Loucy (cell line): ENCODE measurements around the gene ST3GAL2.

Source experiments
- H2AFZ ChIP-seq: fragments of 200-600 bp; sonication (generic); 2 replicates; pipeline ENCODE4 v1.6.0; 2016; ENCODE audit warnings: antibody characterized with exemption, mild to moderate bottlenecking, low read length, moderate library complexity
- H3F3A ChIP-seq: fragments of 200-600 bp; 2 replicates; pipeline ENCODE4 v1.6.0; 2016; ENCODE audit warnings: antibody characterized with exemption, low read depth, mild to moderate bottlenecking
- H3K27me3 ChIP-seq: fragments of 200-600 bp; sonication (generic); 2 replicates; pipeline ENCODE4 v1.6.1; 2014; ENCODE audit warnings: low read length, mild to moderate bottlenecking; ENCODE audit not compliant: insufficient read depth, poor library complexity, severe bottlenecking
- H3K36me3 ChIP-seq: fragments of 200-600 bp; sonication (generic); 2 replicates; pipeline ENCODE4 v1.6.1; 2016; ENCODE audit warnings: low read length; ENCODE audit not compliant: insufficient read depth
- H3K4me1 ChIP-seq: fragments of 200-600 bp; sonication (generic); 2 replicates; pipeline ENCODE4 v1.5.1; 2014; ENCODE audit warnings: low read length, mild to moderate bottlenecking; ENCODE audit not compliant: insufficient read depth, poor library complexity, severe bottlenecking
- H3K4me2 ChIP-seq: fragments of 200-600 bp; sonication (generic); 2 replicates; pipeline ENCODE4 v1.6.0; 2014; ENCODE audit warnings: antibody characterized with exemption, low read length, low read depth, mild to moderate bottlenecking; ENCODE audit not compliant: poor library complexity, severe bottlenecking
- H3K4me3 ChIP-seq: fragments of 200-600 bp; sonication (generic); 2 replicates; pipeline ENCODE4 v1.5.1; 2014; ENCODE audit warnings: low read length, mild to moderate bottlenecking, mixed read lengths; ENCODE audit not compliant: poor library complexity, severe bottlenecking
- H3K79me2 ChIP-seq: fragments of 200-600 bp; sonication (generic); 2 replicates; pipeline ENCODE4 v1.6.1; 2014; ENCODE audit warnings: low read length; ENCODE audit not compliant: insufficient read depth
- H3K9ac ChIP-seq: fragments of 200-600 bp; sonication (generic); 2 replicates; pipeline ENCODE4 v1.6.0; 2014; ENCODE audit warnings: mild to moderate bottlenecking, low read depth, low read length, moderate library complexity; ENCODE audit not compliant: poor library complexity, severe bottlenecking
- H3K9me2 ChIP-seq: fragments of 200-600 bp; sonication (generic); replicated peaks from 2 replicates; pipeline ENCODE4 v1.6.1; 2016; ENCODE audit warnings: low read depth, low read length, mixed read lengths
- H3K9me3 ChIP-seq: fragments of 200-600 bp; sonication (generic); 2 replicates; pipeline ENCODE4 v1.6.1; 2014; ENCODE audit warnings: mild to moderate bottlenecking, antibody characterized with exemption, low read length, low read depth; ENCODE audit not compliant: insufficient read depth
- H4K20me1 ChIP-seq: fragments of 200-600 bp; sonication (generic); 2 replicates; pipeline ENCODE4 v1.6.0; 2014; ENCODE audit warnings: antibody characterized with exemption, low read length, mild to moderate bottlenecking; ENCODE audit not compliant: insufficient read depth, poor library complexity, severe bottlenecking
- EZH2phosphoT487 ChIP-seq: fragments of 200-600 bp; IDR thresholded peaks from 2 replicates; pipeline ENCODE4 v1.6.1; 2018; ENCODE audit warnings: antibody characterized with exemption, mild to moderate bottlenecking, moderate library complexity, borderline replicate concordance
- TF ChIP-seq, protein P1 (sequence below): fragments of 200-600 bp; sonication (generic); conservative IDR thresholded peaks from 2 replicates; pipeline ENCODE4 v1.5.1; 2014; ENCODE audit warnings: mild to moderate bottlenecking, antibody characterized with exemption, low read length

Gene ST3GAL2

DNA sequence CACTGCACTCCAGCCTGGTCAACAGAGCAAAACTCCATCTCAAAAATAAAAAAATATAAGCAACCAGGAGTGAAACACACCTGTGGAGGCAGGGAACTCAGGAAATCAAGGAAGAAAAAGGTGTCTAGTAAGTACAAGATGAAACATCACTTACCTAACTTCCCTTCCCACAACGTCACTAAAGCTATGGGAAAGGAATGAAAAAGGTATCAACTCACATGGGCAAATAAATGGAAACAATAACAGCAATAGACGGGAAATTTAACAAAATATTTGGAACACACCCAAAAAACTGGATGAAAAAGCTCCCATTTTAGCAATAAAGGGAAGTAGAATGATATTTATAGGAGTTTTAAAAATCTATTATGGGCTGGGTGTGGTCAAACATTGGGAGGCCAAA, 61.1 kb downstream of the ST3GAL2 start:
- Histone ChIP-seq H4K20me1 (peaks cover 9% of the 10 kb centered on the region), H3K27me3 (no peaks in the 10 kb centered on the region)

DNA sequence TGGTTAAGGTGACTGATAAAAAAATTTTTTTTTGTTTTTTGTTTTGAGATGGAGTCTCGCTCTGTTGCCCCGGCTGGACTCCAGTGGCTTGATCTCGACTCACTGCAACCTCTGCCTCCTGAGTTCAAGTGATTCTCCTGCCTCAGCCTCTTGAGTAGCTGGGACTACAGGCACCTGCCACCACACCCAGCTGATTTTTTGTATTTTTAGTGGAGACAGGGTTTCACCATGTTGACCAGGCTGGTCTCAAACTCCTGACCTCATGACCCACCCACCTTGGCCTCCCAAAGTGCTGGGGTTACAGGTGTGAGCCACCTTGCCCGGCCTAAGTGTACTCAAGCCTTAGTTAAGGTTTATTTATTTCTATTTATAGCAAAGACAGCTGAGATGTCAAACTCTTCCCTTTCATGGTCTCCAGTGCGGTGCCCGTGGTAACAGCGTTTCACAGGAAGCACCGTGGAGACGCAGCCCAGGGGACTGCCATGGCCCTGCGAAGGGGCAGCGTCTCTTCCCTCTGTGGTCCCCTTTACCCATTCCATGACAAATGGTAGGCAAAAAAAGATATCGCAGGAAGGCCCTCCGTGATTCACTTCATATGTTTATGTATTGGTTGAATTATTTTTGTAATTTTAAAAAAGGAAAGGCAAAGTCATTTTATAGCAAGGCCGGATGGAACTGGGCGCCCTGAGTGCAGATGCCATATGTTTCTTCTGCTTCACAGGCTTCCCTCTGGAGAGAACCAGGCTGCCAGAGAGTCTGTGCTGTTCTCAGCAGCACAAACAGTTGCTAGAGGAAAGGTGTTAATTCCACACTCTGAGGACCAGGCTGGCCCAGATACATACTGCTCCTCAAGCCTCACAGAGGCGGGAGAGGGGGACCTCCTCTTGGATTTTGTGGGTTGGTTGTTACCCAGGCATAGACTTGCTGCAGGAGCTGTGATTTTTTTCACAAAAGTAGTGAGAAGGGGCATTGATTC, 63.0 kb downstream of the ST3GAL2 start:
- Histone ChIP-seq H3K4me2 (no peak overlapping the region), H3K79me2 (peaks cover 14% of the 10 kb centered on the region; the same call in 1 of the 2 replicates), H2AFZ (no peak overlapping the region), H3F3A (peaks cover 7% of the 10 kb centered on the region), H3K36me3 (peaks cover 24% of the 10 kb centered on the region; the same call in 1 of the 2 replicates), H3K9ac (no peak overlapping the region), H3K9me2 (no peaks in the 10 kb centered on the region), H3K9me3 (no peaks in the 10 kb centered on the region), H3K27me3 (no peaks in the 10 kb centered on the region), H3K4me1 (peaks cover 15% of the 10 kb centered on the region), H4K20me1 (peaks cover 9% of the 10 kb centered on the region), H3K4me3 (no peak overlapping the region)
- TF ChIP-seq, protein P1, sequence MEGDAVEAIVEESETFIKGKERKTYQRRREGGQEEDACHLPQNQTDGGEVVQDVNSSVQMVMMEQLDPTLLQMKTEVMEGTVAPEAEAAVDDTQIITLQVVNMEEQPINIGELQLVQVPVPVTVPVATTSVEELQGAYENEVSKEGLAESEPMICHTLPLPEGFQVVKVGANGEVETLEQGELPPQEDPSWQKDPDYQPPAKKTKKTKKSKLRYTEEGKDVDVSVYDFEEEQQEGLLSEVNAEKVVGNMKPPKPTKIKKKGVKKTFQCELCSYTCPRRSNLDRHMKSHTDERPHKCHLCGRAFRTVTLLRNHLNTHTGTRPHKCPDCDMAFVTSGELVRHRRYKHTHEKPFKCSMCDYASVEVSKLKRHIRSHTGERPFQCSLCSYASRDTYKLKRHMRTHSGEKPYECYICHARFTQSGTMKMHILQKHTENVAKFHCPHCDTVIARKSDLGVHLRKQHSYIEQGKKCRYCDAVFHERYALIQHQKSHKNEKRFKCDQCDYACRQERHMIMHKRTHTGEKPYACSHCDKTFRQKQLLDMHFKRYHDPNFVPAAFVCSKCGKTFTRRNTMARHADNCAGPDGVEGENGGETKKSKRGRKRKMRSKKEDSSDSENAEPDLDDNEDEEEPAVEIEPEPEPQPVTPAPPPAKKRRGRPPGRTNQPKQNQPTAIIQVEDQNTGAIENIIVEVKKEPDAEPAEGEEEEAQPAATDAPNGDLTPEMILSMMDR = no peak
- no peak for TF ChIP-seq EZH2phosphoT487

More for the DNA sequence above, 61.1 kb downstream of the ST3GAL2 start:
- Histone ChIP-seq H3K9ac (no peak overlapping the region), H3K79me2 (peaks cover 14% of the 10 kb centered on the region; the same call in 1 of the 2 replicates), H3K9me3 (no peaks in the 10 kb centered on the region), H3F3A (peaks cover 9% of the 10 kb centered on the region), H3K4me3 (no peak overlapping the region), H3K36me3 (peaks cover 11% of the 10 kb centered on the region; the same call in 1 of the 2 replicates), H2AFZ (no peak overlapping the region), H3K4me2 (no peak overlapping the region), H3K4me1 (peaks cover 22% of the 10 kb centered on the region), H3K9me2 (no peaks in the 10 kb centered on the region)
- no peak for TF ChIP-seq EZH2phosphoT487
- TF ChIP-seq, protein P1 = no peak

DNA sequence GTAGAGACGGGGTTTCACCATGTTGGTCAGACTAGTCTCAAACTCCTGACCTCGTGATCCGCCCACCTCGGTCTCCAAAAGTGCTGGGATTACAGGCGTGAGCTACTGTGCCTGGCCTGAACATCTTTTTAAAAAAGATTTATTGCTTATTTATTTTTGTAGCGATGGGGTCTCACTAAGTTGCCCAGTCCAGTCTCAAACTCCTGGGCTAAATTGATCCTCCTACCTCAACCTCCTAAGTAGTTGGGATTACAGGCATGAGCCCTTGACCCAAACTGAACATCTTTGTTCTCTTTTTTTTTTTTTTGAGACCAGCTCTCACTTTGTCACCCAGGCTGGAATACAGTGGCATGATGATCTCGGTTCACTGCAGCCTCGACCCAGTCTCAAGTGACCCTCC, 64.7 kb downstream of the ST3GAL2 start:
- Histone ChIP-seq H3K9me2 (no peaks in the 10 kb centered on the region), H3K9ac (no peak overlapping the region), H3K27me3 (no peaks in the 10 kb centered on the region), H3K4me1 (peaks cover 3% of the 10 kb centered on the region), H3K79me2 (peaks cover 4% of the 10 kb centered on the region; the same call in 1 of the 2 replicates), H3F3A (no peaks in the 10 kb centered on the region), H3K4me3 (no peak overlapping the region), H3K36me3 (peaks cover 38% of the 10 kb centered on the region; the same call in 1 of the 2 replicates), H4K20me1 (no peaks in the 10 kb centered on the region), H2AFZ (no peak overlapping the region), H3K9me3 (no peaks in the 10 kb centered on the region), H3K4me2 (no peak overlapping the region)
- TF ChIP-seq, protein P1 = no peak
- no peak for TF ChIP-seq EZH2phosphoT487
